MM.1S (cell line): ENCODE results near the gene LIMCH1.

Experiments
- DNase-seq: peaks from one replicate; pipeline ENCODE4 v3.0.0-alpha.2; 2015
- H2AFZ ChIP-seq: fragments of 300-600 bp; sonication (generic); 2 replicates; pipeline ENCODE4 v1.6.0; 2016; ENCODE audit warnings: antibody characterized with exemption, low read length
- H3F3A ChIP-seq: fragments of 300-600 bp; sonication (generic); 2 replicates; pipeline ENCODE4 v1.6.1; 2016; ENCODE audit warnings: mild to moderate bottlenecking, antibody characterized with exemption, low read length, moderate library complexity, mixed read lengths; ENCODE audit not compliant: insufficient read depth
- H3K27ac ChIP-seq: fragments of 300-600 bp; sonication (generic); 2 replicates; pipeline ENCODE4 v1.5.1; 2016; ENCODE audit warnings: mild to moderate bottlenecking, low read length
- H3K27me3 ChIP-seq: fragments of 300-600 bp; sonication (generic); replicated peaks from 2 replicates; pipeline ENCODE4 v1.6.0; 2016; ENCODE audit warnings: low read length; ENCODE audit not compliant: insufficient read depth
- H3K36me3 ChIP-seq: fragments of 300-600 bp; sonication (generic); replicated peaks from 2 replicates; pipeline ENCODE4 v1.6.1; 2016; ENCODE audit warnings: mild to moderate bottlenecking, low read length, mixed read lengths; ENCODE audit not compliant: insufficient read depth
- H3K4me1 ChIP-seq: fragments of 300-600 bp; sonication (generic); 2 replicates; pipeline ENCODE4 v1.6.1; 2016; ENCODE audit warnings: low read length, mixed read lengths
- H3K4me2 ChIP-seq: fragments of 300-600 bp; sonication (generic); 2 replicates; pipeline ENCODE4 v1.6.0; 2016; ENCODE audit warnings: low read depth, low read length
- H3K4me3 ChIP-seq: fragments of 300-600 bp; sonication (generic); 2 replicates; pipeline ENCODE4 v1.5.1; 2016; ENCODE audit warnings: low read length, mixed read lengths
- H3K79me2 ChIP-seq: fragments of 300-600 bp; sonication (generic); 2 replicates; pipeline ENCODE4 v1.6.1; 2016; ENCODE audit warnings: mixed run types, low read length, mixed read lengths
- H3K9ac ChIP-seq: fragments of 300-600 bp; sonication (generic); 2 replicates; pipeline ENCODE4 v1.6.1; 2016; ENCODE audit warnings: low read length, mixed read lengths
- H3K9me2 ChIP-seq: fragments of 300-600 bp; sonication (generic); replicated peaks from 2 replicates; pipeline ENCODE4 v1.6.1; 2016; ENCODE audit warnings: mild to moderate bottlenecking, low read length, mixed read lengths; ENCODE audit not compliant: insufficient read depth
- H3K9me3 ChIP-seq: fragments of 300-600 bp; sonication (generic); replicated peaks from 2 replicates; pipeline ENCODE4 v1.6.1; 2016; ENCODE audit warnings: mild to moderate bottlenecking, low read length, mixed read lengths; ENCODE audit not compliant: insufficient read depth
- H4K20me1 ChIP-seq: fragments of 300-600 bp; sonication (generic); 2 replicates; pipeline ENCODE4 v1.6.1; 2016; ENCODE audit warnings: mild to moderate bottlenecking, low read length, moderate library complexity, mixed read lengths; ENCODE audit not compliant: insufficient read depth
- EZH2 ChIP-seq: fragments of 300-600 bp; sonication (generic); optimal IDR thresholded peaks from 2 replicates; pipeline ENCODE3; 2017; ENCODE audit warnings: low read depth, mild to moderate bottlenecking, antibody characterized with exemption, low read length, mixed read lengths
- EZH2phosphoT487 ChIP-seq: fragments of 300-600 bp; sonication (generic); IDR thresholded peaks from 2 replicates; pipeline ENCODE4 v1.6.1; 2018; ENCODE audit warnings: antibody characterized with exemption, low read length
- TF ChIP-seq, protein P1 (sequence below): fragments of 300-600 bp; sonication (generic); IDR thresholded peaks from 2 replicates; pipeline ENCODE4 v1.5.1; 2016; ENCODE audit warnings: antibody characterized with exemption, low read length, mixed read lengths

The LIMCH1 gene

DNA sequence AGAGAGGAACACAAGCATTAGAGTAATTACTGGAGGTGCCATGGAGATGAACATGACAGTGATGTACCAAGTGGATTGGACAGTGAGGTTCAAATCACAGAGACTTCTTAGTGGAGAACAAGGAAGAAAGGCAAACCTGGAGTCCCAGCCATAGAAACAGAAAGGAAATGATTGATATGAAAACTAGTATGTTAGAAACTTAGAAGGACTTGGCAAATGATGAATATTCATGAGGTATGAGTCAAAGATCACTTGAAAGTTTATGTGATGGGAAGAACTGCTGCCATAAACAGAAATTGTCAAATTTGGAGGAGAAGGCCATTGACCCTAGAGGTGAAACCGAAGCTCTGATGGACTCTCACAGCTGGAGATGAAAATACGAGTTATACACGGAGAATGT, 122.4 kb downstream of the LIMCH1 start:
- Histone ChIP-seq H3K4me1 (no peaks in the 10 kb centered on the region), H2AFZ (no peak overlapping the region), H3K9ac (no peak overlapping the region), H3K9me3 (no peaks in the 10 kb centered on the region), H3K27ac (no peak overlapping the region), H3K9me2 (no peaks in the 10 kb centered on the region), H4K20me1 (no peaks in the 10 kb centered on the region), H3K27me3 (no peaks in the 10 kb centered on the region), H3K36me3 (no peaks in the 10 kb centered on the region), H3F3A (no peaks in the 10 kb centered on the region), H3K79me2 (no peaks in the 10 kb centered on the region), H3K4me3 (no peak overlapping the region), H3K4me2 (no peak overlapping the region)
- DNase-seq = no peak
- TF ChIP-seq EZH2 = no peak
- TF ChIP-seq, protein P1, sequence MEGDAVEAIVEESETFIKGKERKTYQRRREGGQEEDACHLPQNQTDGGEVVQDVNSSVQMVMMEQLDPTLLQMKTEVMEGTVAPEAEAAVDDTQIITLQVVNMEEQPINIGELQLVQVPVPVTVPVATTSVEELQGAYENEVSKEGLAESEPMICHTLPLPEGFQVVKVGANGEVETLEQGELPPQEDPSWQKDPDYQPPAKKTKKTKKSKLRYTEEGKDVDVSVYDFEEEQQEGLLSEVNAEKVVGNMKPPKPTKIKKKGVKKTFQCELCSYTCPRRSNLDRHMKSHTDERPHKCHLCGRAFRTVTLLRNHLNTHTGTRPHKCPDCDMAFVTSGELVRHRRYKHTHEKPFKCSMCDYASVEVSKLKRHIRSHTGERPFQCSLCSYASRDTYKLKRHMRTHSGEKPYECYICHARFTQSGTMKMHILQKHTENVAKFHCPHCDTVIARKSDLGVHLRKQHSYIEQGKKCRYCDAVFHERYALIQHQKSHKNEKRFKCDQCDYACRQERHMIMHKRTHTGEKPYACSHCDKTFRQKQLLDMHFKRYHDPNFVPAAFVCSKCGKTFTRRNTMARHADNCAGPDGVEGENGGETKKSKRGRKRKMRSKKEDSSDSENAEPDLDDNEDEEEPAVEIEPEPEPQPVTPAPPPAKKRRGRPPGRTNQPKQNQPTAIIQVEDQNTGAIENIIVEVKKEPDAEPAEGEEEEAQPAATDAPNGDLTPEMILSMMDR = no peak
- no peak for TF ChIP-seq EZH2phosphoT487

DNA sequence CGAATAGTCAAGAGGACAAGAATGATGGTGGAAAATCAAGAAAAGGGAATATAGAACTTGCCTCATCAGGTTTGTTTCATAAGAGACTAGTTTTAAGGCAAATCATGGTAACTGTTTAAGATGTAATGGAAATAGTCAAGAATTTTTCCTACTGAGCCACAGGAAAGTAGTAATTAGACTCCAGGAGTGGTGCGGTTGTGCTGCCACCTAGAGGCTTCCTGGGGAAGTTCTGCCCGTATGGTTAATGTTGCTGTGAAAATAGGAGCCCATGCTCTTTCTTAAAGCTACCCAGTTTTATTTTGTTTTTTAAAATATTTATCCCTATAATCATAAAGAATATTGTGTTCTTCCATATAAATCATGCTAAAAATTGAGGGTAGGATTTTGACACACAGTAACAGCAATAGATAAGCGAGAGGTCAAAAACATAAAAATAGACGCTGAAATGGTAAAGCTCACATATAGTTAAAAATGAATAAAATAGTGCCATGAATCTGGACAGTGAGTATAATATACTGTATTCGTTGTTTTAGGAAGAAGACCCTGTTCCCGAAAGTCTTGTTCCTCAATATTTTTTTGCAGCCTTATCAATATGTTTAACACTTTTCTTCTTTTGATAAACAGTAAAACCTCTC, 123.6 kb downstream of the LIMCH1 start:
- Histone ChIP-seq H3K9me2 (no peaks in the 10 kb centered on the region), H3F3A (no peaks in the 10 kb centered on the region), H3K9me3 (no peaks in the 10 kb centered on the region), H3K4me3 (no peak overlapping the region), H3K9ac (no peak overlapping the region), H2AFZ (no peak overlapping the region), H3K36me3 (no peaks in the 10 kb centered on the region), H3K79me2 (no peaks in the 10 kb centered on the region), H3K27ac (no peak overlapping the region), H3K4me1 (no peaks in the 10 kb centered on the region), H3K27me3 (no peaks in the 10 kb centered on the region), H3K4me2 (no peak overlapping the region), H4K20me1 (no peaks in the 10 kb centered on the region)
- no peak for TF ChIP-seq EZH2
- no peak for TF ChIP-seq EZH2phosphoT487
- TF ChIP-seq, protein P1 = peak; percentile 88
- DNase-seq = peak; percentile 19

DNA sequence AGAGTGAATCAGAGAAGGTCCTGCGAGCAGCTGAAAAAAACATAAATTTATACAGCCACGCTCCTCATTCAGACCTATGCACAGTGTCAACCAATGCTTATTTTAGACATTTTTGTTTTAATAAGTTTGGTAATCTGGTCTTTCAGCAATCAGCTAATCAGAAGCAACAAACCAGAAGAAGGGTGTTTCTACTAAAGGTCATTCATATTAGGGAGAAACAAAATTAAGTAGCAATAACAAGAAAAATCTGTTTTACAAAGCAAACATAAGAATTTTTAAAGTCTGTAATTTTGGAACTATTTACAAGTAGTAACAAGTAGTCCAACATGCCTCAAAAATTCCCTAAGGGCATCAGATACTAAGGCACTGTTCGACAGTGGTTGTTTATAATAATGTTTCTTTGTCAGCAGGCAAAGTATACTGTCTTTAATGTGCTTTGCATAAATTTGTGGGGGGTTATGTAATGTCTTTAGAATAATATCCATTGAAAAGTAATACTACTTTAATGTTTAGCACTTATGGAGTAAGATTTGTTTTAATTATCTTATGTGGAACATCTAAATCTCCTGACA, 127.8 kb downstream of the LIMCH1 start:
- Histone ChIP-seq H3K27me3 (no peaks in the 10 kb centered on the region), H3K36me3 (no peaks in the 10 kb centered on the region), H4K20me1 (no peaks in the 10 kb centered on the region), H3K4me2 (no peak overlapping the region), H3K4me1 (no peaks in the 10 kb centered on the region), H3K9me3 (no peaks in the 10 kb centered on the region), H2AFZ (no peak overlapping the region), H3K9ac (no peak overlapping the region), H3F3A (no peaks in the 10 kb centered on the region), H3K27ac (no peak overlapping the region), H3K79me2 (no peaks in the 10 kb centered on the region), H3K9me2 (no peaks in the 10 kb centered on the region), H3K4me3 (no peak overlapping the region)
- TF ChIP-seq EZH2 (no peak), EZH2phosphoT487 (no peak)
- TF ChIP-seq, protein P1 = no peak
- DNase-seq = no peak
